ENCODE measurements around the gene ASCC2.

DNA sequence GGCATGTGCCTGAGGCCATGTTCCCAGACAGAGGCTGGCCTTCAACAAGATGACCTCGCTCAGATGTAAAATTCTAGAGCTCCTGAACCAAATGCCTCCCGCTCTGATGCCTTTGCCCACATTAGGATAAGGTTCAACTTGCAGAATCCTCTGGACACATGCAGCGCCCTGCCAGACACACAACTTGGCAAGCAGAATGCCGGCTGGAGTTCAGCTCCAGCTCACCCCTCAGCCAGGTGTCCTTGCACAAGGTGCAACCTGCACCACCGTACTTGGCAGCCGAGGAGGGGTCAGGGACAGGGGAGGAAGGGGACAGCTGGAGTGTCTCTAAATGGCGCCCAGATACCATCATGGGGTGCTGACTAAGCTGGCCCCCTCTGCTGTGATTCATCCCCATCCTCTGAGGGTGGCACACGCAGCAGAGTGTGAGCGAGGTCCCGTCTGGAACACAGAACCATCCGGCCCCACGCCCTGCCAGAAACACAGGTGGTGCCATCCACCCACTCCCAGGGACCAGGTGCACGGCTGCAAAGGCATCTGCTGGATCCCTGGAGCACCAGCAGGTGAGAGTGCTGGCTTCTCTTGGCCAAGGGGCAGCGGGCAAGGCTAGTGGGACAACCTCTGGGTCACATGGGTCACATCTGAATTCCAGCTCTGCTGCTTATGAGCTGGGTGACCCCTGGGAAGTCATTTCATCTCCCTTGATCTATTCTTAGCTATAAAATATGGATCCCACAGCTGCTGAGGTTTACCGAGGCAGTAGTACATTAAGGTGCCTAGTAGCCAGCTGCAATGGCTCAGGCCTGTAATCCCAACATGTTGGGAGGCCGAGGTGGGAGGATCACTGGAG is 84.0 kb downstream of the ASCC2 start:
- TF ChIP-seq, protein P1, sequence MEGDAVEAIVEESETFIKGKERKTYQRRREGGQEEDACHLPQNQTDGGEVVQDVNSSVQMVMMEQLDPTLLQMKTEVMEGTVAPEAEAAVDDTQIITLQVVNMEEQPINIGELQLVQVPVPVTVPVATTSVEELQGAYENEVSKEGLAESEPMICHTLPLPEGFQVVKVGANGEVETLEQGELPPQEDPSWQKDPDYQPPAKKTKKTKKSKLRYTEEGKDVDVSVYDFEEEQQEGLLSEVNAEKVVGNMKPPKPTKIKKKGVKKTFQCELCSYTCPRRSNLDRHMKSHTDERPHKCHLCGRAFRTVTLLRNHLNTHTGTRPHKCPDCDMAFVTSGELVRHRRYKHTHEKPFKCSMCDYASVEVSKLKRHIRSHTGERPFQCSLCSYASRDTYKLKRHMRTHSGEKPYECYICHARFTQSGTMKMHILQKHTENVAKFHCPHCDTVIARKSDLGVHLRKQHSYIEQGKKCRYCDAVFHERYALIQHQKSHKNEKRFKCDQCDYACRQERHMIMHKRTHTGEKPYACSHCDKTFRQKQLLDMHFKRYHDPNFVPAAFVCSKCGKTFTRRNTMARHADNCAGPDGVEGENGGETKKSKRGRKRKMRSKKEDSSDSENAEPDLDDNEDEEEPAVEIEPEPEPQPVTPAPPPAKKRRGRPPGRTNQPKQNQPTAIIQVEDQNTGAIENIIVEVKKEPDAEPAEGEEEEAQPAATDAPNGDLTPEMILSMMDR (IDR thresholded peaks at IDR 0.05 in 4 of 5, conservative IDR thresholded peaks at IDR 0.05 in 1 of 5): no peak
- TF ChIP-seq POLR2A (IDR thresholded peaks at IDR 0.05): no peak

All from gastrocnemius medialis (tissue), 4 donors.